OCI-LY7 (cell line): Measurements from ENCODE around the gene TTC13. TPM values are rescaled to one million over a fixed set of nuclear protein-coding genes. Genes with fewer than 3 reads are reported as not detected.
"Not testable (repeated sequence)": the region's sequence is repeated elsewhere in the genome, so short reads cannot be mapped to it uniquely, and the experiment has no call there.

ENCODE experiments used
- BruUV-seq: library from RNA; stranded (reverse); fragments of 400-500 nt; replicated peaks from 2 replicates; lab custom pipeline; 2021; lab: Mats Ljungman, UMichigan
- CTCF ChIA-PET: fragments of 300-600 bp; sonication (Branson Sonifier 250); formaldehyde crosslinking; loops from one replicate; lab custom pipeline; 2022; ENCODE audit warnings: antibody characterized with exemption; ENCODE audit not compliant: unreplicated experiment; lab: Charles Lee
- POLR2A ChIA-PET: fragments of 300-600 bp; sonication (Branson Sonifier 250); formaldehyde crosslinking; loops from one replicate; lab custom pipeline; 2022; ENCODE audit warnings: antibody characterized with exemption; lab: Charles Lee
- DNase-seq: peaks from one replicate; pipeline ENCODE4 v3.0.0-alpha.2; 2015; ENCODE audit warnings: low spot score
- H2AFZ ChIP-seq: fragments of 200-600 bp; sonication (generic), shearing (Covaris generic); 2 replicates; pipeline ENCODE4 v1.6.1; 2014; ENCODE audit warnings: mild to moderate bottlenecking, antibody characterized with exemption, low read length, moderate library complexity
- H3K27ac ChIP-seq: fragments of 200-600 bp; sonication (generic); 2 replicates; pipeline ENCODE4 v1.5.1; 2014; ENCODE audit warnings: mixed run types, low read depth, mild to moderate bottlenecking, moderate library complexity, low read length, inconsistent platforms; ENCODE audit not compliant: poor library complexity, severe bottlenecking
- H3K36me3 ChIP-seq: fragments of 200-600 bp; sonication (generic); 2 replicates; pipeline ENCODE4 v1.6.1; 2014; ENCODE audit warnings: mild to moderate bottlenecking, antibody characterized with exemption, low read length, moderate library complexity, mixed read lengths; ENCODE audit not compliant: insufficient read depth
- H3K4me1 ChIP-seq: fragments of 200-600 bp; sonication (generic); 2 replicates; pipeline ENCODE4 v1.5.1; 2014; ENCODE audit warnings: mild to moderate bottlenecking, low read length; ENCODE audit not compliant: insufficient read depth, poor library complexity, severe bottlenecking
- H3K4me2 ChIP-seq: fragments of 200-600 bp; sonication (generic); 2 replicates; pipeline ENCODE4 v1.6.1; 2014; ENCODE audit warnings: mild to moderate bottlenecking, low read length
- H3K4me3 ChIP-seq: fragments of 200-600 bp; sonication (generic); 2 replicates; pipeline ENCODE4 v1.5.1; 2014; ENCODE audit warnings: mild to moderate bottlenecking, low read depth, low read length; ENCODE audit not compliant: poor library complexity, severe bottlenecking
- H3K79me2 ChIP-seq: fragments of 200-600 bp; sonication (generic); 2 replicates; pipeline ENCODE4 v1.6.1; 2016; ENCODE audit warnings: low read depth, mild to moderate bottlenecking, low read length, moderate library complexity, mixed read lengths; ENCODE audit not compliant: insufficient read depth
- H3K9me2 ChIP-seq: fragments of 200-600 bp; sonication (generic); 2 replicates; pipeline ENCODE4 v1.6.1; 2016; ENCODE audit warnings: mild to moderate bottlenecking, low read length, mixed read lengths; ENCODE audit not compliant: insufficient read depth
- H3K9me3 ChIP-seq: fragments of 200-600 bp; sonication (generic); 2 replicates; pipeline ENCODE4 v1.6.1; 2014; ENCODE audit warnings: mild to moderate bottlenecking, mixed run types, low read length, mixed read lengths
- H4K20me1 ChIP-seq: fragments of 200-600 bp; sonication (generic); 2 replicates; pipeline ENCODE4 v1.6.1; 2014; ENCODE audit warnings: mild to moderate bottlenecking, antibody characterized with exemption, low read length, moderate library complexity, mixed read lengths; ENCODE audit not compliant: insufficient read depth
- EZH2phosphoT487 ChIP-seq: fragments of 200-600 bp; sonication (generic); IDR thresholded peaks from 2 replicates; pipeline ENCODE4 v1.6.1; 2018; ENCODE audit warnings: low read depth, borderline replicate concordance, mild to moderate bottlenecking, mixed run types, antibody characterized with exemption, low read length, moderate library complexity, mixed read lengths
- intact Hi-C: fragments of 100-400 bp; cut with micrococcal nuclease; formaldehyde crosslinking; loops from one replicate; pipeline ENCODE4 v1.10.0; 2022; ENCODE audit not compliant: unreplicated experiment
- total RNA-seq, 2 experiments: library from RNA; depleted of rRNA in 1 of 2; stranded (reverse); fragments of >200 nt in 1 of 2; shearing (Covaris generic) in 1 of 2; gene quantifications; 2 replicates each; pipeline ENCODE4 v1.2.3, GENCODE V29; 2014 to 2022
- TF ChIP-seq, protein P1 (sequence below): fragments of 200-600 bp; sonication (generic); conservative IDR thresholded peaks from 2 replicates; pipeline ENCODE4 v1.5.1; 2014; ENCODE audit warnings: mild to moderate bottlenecking, antibody characterized with exemption, low read length, moderate library complexity, mixed read lengths

Gene TTC13
- total RNA-seq, 2 experiments from 2014 or later: 15.4 to 27.2 TPM

- Histone ChIP-seq H3K9me2 (no peaks in the 10 kb centered on the region), H4K20me1 (no peaks in the 10 kb centered on the region; the same call in 1 of the 2 replicates), H3K4me3 (no peak overlapping the region), H3K9me3 (no peaks in the 10 kb centered on the region), H2AFZ (no peak overlapping the region), H3K4me2 (no peak overlapping the region), H3K79me2 (no peaks in the 10 kb centered on the region; the same call in 1 of the 2 replicates), H3K4me1 (peaks cover 4% of the 10 kb centered on the region), H3K27ac (no peak overlapping the region), H3K36me3 (peaks cover 26% of the 10 kb centered on the region)
- no peak for DNase-seq
- no TSS peak for BruUV-seq
- intact Hi-C loops: no loop called here
- POLR2A ChIA-PET: interaction anchor here (1.0 kb wide), 1 partner anchor 36 kb away, joined by 4 read pairs; no protein-coding TSS in a partner anchor
- CTCF ChIA-PET: no interaction called here
- TF ChIP-seq, protein P1, sequence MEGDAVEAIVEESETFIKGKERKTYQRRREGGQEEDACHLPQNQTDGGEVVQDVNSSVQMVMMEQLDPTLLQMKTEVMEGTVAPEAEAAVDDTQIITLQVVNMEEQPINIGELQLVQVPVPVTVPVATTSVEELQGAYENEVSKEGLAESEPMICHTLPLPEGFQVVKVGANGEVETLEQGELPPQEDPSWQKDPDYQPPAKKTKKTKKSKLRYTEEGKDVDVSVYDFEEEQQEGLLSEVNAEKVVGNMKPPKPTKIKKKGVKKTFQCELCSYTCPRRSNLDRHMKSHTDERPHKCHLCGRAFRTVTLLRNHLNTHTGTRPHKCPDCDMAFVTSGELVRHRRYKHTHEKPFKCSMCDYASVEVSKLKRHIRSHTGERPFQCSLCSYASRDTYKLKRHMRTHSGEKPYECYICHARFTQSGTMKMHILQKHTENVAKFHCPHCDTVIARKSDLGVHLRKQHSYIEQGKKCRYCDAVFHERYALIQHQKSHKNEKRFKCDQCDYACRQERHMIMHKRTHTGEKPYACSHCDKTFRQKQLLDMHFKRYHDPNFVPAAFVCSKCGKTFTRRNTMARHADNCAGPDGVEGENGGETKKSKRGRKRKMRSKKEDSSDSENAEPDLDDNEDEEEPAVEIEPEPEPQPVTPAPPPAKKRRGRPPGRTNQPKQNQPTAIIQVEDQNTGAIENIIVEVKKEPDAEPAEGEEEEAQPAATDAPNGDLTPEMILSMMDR: no peak
- TF ChIP-seq EZH2phosphoT487: no peak
These were observed 8.3 kb upstream of the TTC13 start for GRCh38 chr1:230986976-230987375.

DNA sequence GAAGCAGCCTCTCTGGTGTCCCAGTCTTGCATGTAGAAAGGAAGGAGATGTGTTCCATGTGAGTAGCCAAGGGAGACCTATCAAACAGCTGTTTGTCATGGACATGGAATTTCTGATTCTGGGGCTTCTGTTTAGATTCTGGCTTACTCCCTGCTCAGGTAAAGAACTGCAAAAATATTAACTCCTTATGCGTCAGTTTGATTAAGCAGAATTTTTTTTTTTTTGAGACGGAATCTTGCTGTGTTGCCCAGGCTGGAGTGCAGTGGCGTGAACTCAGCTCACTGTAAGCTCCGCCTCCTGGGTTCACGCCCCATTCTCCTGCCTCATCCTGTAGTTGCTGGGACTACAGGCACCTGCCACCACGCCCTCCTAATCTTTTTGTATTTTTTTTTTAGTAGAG, 7.0 kb upstream of the TTC13 start:
- Histone ChIP-seq H3K4me3 (no peak overlapping the region), H3K4me1 (peaks cover 10% of the 10 kb centered on the region), H3K79me2 (peaks cover 5% of the 10 kb centered on the region; the same call in 1 of the 2 replicates), H3K9me2 (no peaks in the 10 kb centered on the region), H3K27ac (no peak overlapping the region), H4K20me1 (no peaks in the 10 kb centered on the region; the same call in 1 of the 2 replicates), H3K36me3 (peaks cover 30% of the 10 kb centered on the region), H3K9me3 (no peaks in the 10 kb centered on the region), H3K4me2 (no peak overlapping the region), H2AFZ (no peak overlapping the region)
- TF ChIP-seq, protein P1: no peak
- TF ChIP-seq EZH2phosphoT487: no peak
- intact Hi-C loops: no loop called here
- BruUV-seq: no TSS peak
- CTCF ChIA-PET: no interaction called here
- no peak for DNase-seq
- POLR2A ChIA-PET: no interaction called here

- H3K4me2 ChIP-seq, H4K20me1 ChIP-seq, BruUV-seq, H3K9me3 ChIP-seq, H3K4me3 ChIP-seq, CTCF ChIA-PET, DNase-seq, intact Hi-C loops, H2AFZ ChIP-seq, H3K27ac ChIP-seq, POLR2A ChIA-PET, H3K9me2 ChIP-seq: not testable (repeated sequence)
- Histone ChIP-seq H3K36me3 (peaks cover 27% of the 10 kb centered on the region), H3K79me2 (peaks cover 13% of the 10 kb centered on the region; the same call in 1 of the 2 replicates), H3K4me1 (peaks cover 18% of the 10 kb centered on the region)
These were observed 6.2 kb upstream of the TTC13 start for GRCh38 chr1:230984622-230985515.
